SJSA1 (cell line): ENCODE data around the gene PPM1M. TPM values are rescaled to one million over a fixed set of nuclear protein-coding genes. Genes with fewer than 3 reads are reported as not detected.

Source experiments
- DNase-seq, 2 experiments: peaks; one replicate each; pipeline ENCODE4 v3.0.0-alpha.2; 2015 to 2020; ENCODE audit warnings: low spot score in 2 of 2, low read depth in 1 of 2
- H3K27ac ChIP-seq: fragments of 250-450 bp; sonication (Bioruptor Pico); 2 replicates; pipeline ENCODE4 v1.5.1; 2020; ENCODE audit warnings: mild to moderate bottlenecking, moderate library complexity
- H3K27me3 ChIP-seq: fragments of 250-450 bp; sonication (Bioruptor Pico); replicated peaks from 2 replicates; pipeline ENCODE4 v1.5.1; 2020; ENCODE audit warnings: mild to moderate bottlenecking, moderate library complexity
- H3K36me3 ChIP-seq: fragments of 250-450 bp; sonication (Bioruptor Pico); 2 replicates; pipeline ENCODE4 v1.5.1; 2020; ENCODE audit warnings: mild to moderate bottlenecking
- H3K4me1 ChIP-seq: fragments of 250-450 bp; sonication (Bioruptor Pico); replicated peaks from 2 replicates; pipeline ENCODE4 v1.6.1; 2021; ENCODE audit warnings: mild to moderate bottlenecking
- H3K4me3 ChIP-seq: fragments of 250-450 bp; sonication (Bioruptor Pico); 2 replicates; pipeline ENCODE4 v1.5.1; 2020; ENCODE audit warnings: mild to moderate bottlenecking
- H3K9me3 ChIP-seq: fragments of 250-450 bp; sonication (Bioruptor Pico); replicated peaks from 2 replicates; pipeline ENCODE4 v1.5.1; 2020; ENCODE audit warnings: mild to moderate bottlenecking
- total RNA-seq: library from RNA; depleted of rRNA; stranded (reverse); fragments of >200 nt; shearing (Covaris generic); gene quantifications from 2 replicates; pipeline ENCODE4 v1.2.3, GENCODE V29; 2014

PPM1M gene
- total RNA-seq, 1 experiment from 2014 or later = 5.5 TPM

DNA sequence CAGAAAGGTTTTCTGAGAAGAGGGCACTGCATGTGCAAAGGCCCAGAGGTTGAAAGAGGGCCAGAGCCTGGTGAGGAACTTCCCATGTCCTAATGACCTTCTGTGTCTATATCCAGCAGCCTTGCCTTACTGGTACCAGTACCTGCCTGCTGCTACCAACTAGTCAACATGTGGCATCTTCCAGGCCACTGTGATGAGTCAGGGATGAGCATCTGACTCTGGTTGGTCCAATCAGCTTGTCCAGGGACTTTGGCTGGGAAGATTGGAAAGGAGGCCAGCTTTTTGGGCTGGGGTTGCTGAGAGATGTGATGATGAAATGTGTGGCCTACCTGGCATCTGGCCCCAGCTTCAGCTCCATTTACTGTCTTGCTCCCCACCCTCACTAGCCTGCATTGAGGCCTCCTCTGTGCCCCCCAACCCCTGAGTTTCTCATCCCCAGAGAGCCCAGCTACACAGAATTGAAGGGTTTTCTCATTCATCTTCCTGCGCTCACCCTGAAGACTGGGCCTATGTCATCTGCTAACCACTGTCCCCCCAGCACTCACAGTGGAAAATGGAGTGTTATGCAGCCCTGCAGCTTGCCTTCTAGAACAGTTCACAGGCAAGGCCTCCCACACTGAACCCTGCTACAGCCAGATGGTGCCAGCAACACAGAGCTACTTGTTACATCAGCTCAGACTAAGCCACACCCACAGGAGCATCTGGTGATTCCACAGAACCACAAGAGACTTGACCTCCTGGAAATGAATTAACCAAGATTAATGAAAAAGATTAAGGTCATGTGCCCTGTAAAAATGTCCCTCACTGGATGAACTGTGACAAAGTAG lies 5.3 kb upstream of the PPM1M start:
- DNase-seq = no peak
- Histone ChIP-seq H3K27me3 (no peaks in the 10 kb centered on the region), H3K4me3 (peak overlapping the region; percentile 92), H3K4me1 (peaks cover 43% of the 10 kb centered on the region), H3K9me3 (no peaks in the 10 kb centered on the region), H3K36me3 (peaks cover 12% of the 10 kb centered on the region), H3K27ac (no peak overlapping the region)

DNA sequence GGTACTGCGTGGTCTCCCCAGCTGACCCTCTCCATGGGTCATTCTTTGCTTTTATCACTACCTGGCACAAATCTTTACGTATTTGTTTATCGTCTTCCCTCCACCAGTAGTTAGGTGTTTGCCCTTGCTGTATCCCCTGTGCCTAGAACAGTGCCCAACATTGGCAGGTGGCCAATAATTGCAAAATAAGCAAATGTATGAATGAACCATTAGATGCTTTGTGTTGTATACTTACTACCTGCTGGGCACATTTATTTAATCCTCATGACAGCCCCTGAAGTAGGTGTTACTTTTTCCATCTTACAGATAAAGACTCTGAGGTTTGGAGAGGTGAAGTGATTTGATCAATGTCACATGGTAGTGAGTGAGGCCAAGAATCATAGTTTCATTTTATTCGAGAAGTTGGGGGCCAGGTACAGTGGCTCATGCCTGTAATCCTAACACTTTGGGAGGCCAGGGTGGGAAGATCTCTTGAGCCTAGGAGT lies 4.6 kb upstream of the PPM1M start:
- Histone ChIP-seq H3K27me3 (no peaks in the 10 kb centered on the region), H3K9me3 (no peaks in the 10 kb centered on the region), H3K36me3 (peaks cover 9% of the 10 kb centered on the region), H3K4me3 (no peak overlapping the region), H3K27ac (no peak overlapping the region), H3K4me1 (peaks cover 50% of the 10 kb centered on the region)
- no peak for DNase-seq

DNA sequence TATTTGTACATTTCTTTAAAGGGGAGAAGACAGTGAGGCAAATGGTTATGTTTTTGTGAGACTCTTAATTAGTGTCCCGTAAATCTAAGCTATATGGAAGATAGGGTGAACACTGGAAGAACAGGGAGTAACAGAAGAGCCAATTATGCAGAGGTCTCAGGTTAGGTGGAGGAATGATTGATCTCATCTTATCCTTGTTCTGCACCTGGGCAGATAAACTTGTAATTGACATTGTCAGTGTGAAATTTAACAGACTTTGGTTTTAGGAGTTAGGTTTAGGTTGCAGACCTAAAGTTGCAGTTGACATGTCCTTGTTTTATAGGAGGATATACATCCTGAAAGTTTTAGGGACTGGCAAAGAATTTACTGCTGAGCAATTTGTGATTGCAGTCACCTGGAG lies 3.5 kb upstream of the PPM1M start:
- H3K27me3 ChIP-seq = no peaks in the 10 kb centered on the region
- DNase-seq = no peak
- no peak overlapping the region for H3K27ac ChIP-seq
- no peaks in the 10 kb centered on the region for H3K9me3 ChIP-seq
- no peak overlapping the region for H3K4me3 ChIP-seq
- peaks cover 50% of the 10 kb centered on the region for H3K4me1 ChIP-seq
- peaks cover 9% of the 10 kb centered on the region for H3K36me3 ChIP-seq

DNA sequence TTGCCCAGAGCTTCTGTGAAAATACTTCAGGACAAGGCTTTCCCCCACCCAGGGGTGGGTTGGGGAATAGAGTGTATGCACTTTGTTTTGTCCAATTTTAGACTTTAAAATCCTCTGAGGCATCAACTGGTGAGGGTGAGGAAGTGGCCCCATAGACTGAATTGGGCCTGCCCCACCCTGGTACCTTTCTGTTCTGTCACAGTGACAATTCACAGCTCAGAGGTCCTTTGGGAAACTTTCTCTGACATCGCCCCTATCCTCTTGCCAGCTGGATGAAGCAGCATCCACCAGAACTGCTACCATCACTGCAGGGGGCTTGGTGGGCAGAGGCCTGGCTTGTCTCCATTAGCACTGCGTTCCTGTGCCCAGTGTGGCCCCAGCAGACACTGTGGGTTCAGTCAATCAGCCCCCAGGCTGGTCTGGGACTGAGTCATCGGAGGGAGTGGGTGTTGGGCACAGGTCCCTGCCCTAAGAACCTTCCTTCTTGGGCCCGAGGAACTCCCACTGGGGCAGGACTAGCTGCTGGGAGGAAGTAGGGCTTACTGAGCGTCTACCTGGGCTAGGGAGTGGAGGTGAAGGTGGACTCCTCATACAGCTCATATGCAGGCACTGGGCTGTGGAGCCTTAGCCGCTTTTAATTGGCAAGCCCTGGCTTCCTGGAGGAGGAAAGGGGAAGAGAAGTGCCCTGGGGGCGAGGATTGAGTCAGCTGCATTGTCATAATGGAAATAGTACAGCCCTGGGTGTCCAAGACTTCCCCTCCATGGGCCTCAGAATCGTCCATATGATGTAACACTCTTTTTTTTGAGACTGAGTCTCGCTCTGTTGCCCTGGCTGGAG lies 1.5 kb upstream of the PPM1M start:
- peak; percentile 38 to 62 for DNase-seq
- no peaks in the 10 kb centered on the region for H3K27me3 ChIP-seq
- H3K4me1 ChIP-seq = peaks cover 35% of the 10 kb centered on the region
- no peak overlapping the region for H3K4me3 ChIP-seq
- no peaks in the 10 kb centered on the region for H3K9me3 ChIP-seq
- H3K36me3 ChIP-seq = peaks cover 19% of the 10 kb centered on the region
- no peak overlapping the region for H3K27ac ChIP-seq

DNA sequence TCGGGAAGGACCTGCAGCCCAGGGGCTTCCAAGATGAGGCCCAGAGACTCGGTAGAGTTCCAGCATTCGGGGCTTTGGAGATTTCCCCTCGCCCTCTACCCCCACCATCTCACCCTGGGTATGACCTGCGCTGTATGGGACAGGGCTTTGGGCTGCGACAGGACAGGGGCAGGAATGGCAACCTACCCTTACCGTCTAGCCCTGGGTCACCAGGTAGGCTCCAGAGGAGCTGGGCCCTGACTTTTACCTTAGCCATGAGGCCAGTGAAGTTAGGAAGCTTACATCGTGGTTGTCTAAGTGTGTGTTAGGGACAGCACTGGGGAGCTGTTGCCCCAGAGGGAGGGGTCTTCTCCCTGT lies 683 bp downstream of the PPM1M start:
- peaks cover 34% of the 10 kb centered on the region for H3K36me3 ChIP-seq
- peak overlapping the region; percentile 21; the same call in 1 of the 2 replicates for H3K27ac ChIP-seq
- no peaks in the 10 kb centered on the region for H3K9me3 ChIP-seq
- H3K27me3 ChIP-seq = no peaks in the 10 kb centered on the region
- peak overlapping the region; percentile 53 for H3K4me3 ChIP-seq
- DNase-seq = no peak
- H3K4me1 ChIP-seq = peaks cover 26% of the 10 kb centered on the region

DNA sequence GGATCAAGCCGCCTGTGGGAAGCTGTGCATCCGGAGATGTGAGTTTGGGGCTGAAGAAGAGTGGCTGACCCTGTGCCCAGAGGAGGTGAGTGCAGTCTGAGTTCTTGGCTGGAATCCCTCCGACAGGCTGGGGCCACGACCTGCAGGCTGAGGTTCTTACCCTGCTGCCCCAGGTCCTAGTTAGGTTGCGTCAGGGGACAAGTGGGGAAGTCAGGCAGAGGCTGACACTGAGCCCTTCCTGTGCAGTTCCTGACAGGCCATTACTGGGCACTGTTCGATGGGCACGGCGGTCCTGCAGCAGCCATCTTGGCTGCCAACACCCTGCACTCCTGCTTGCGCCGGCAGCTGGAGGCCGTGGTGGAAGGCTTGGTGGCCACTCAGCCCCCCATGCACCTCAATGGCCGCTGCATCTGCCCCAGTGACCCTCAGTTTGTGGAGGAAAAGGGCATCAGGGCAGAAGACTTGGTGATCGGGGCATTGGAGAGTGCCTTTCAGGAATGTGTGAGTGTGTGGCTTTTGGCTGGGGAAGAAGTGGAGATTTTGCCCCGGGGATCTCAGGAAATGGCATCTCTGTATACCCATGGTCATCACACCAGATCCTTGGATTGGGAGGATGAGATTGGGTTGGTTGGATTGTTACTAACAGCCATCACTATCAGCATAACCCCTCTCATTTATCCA lies 1.3 kb downstream of the PPM1M start:
- Histone ChIP-seq H3K9me3 (no peaks in the 10 kb centered on the region), H3K27me3 (no peaks in the 10 kb centered on the region), H3K4me3 (no peak overlapping the region), H3K4me1 (peaks cover 26% of the 10 kb centered on the region), H3K27ac (no peak overlapping the region), H3K36me3 (peaks cover 39% of the 10 kb centered on the region)
- no peak for DNase-seq

DNA sequence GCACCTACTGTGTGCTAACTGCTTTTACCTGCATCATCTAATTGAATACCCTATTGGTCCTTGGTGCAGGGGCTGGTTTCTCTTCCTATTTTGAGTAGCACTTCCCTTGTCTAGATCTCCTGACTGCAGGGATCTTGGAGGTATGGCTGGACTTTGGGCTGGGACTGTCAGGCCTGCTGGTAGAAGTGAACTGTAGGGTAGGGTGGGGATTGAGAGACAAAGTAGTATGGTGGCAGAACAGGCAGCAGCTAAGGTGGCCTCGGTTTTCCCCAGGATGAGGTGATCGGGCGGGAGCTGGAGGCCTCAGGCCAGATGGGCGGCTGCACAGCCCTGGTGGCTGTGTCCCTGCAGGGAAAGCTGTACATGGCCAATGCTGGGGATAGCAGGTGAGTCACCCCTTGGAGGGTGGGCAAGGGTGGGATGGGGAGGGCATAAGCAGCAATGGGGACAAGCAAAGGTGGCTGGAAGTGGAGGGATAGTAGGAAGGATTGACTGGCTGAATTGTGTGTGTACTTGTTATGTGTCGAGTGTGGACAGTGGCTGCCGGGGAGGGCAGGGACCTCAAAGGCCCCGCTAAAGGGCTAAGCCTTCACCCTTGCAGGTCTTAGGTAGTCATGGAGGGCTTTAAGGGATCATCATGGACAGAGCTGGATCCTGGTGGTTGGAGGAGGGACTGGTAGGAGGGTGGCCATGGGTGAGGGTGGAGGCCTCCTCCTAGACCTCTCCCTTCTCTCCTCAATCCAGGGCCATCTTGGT lies 2.0 kb downstream of the PPM1M start:
- Histone ChIP-seq H3K27ac (no peak overlapping the region), H3K9me3 (no peaks in the 10 kb centered on the region), H3K4me3 (no peak overlapping the region), H3K36me3 (peaks cover 46% of the 10 kb centered on the region), H3K27me3 (no peaks in the 10 kb centered on the region), H3K4me1 (peaks cover 26% of the 10 kb centered on the region)
- no peak for DNase-seq

DNA sequence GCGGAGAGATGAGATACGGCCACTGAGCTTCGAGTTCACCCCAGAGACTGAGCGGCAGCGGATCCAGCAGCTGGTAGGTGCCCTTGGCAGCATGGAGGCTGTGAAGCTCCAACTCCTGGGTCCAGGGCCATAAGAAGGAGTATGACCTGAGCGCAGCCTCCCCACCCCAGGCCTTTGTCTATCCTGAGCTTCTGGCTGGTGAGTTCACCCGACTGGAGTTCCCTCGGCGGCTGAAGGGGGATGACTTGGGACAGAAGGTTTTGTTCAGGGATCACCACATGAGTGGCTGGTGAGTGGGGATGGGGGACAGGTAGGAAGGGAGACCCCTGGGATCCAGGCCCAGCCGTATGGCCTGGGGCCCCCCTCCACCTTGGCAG lies 2.6 kb downstream of the PPM1M start:
- H3K9me3 ChIP-seq = no peaks in the 10 kb centered on the region
- no peak overlapping the region for H3K27ac ChIP-seq
- DNase-seq = no peak
- H3K36me3 ChIP-seq = peaks cover 50% of the 10 kb centered on the region
- H3K4me1 ChIP-seq = peaks cover 26% of the 10 kb centered on the region
- H3K27me3 ChIP-seq = no peaks in the 10 kb centered on the region
- no peak overlapping the region for H3K4me3 ChIP-seq

DNA sequence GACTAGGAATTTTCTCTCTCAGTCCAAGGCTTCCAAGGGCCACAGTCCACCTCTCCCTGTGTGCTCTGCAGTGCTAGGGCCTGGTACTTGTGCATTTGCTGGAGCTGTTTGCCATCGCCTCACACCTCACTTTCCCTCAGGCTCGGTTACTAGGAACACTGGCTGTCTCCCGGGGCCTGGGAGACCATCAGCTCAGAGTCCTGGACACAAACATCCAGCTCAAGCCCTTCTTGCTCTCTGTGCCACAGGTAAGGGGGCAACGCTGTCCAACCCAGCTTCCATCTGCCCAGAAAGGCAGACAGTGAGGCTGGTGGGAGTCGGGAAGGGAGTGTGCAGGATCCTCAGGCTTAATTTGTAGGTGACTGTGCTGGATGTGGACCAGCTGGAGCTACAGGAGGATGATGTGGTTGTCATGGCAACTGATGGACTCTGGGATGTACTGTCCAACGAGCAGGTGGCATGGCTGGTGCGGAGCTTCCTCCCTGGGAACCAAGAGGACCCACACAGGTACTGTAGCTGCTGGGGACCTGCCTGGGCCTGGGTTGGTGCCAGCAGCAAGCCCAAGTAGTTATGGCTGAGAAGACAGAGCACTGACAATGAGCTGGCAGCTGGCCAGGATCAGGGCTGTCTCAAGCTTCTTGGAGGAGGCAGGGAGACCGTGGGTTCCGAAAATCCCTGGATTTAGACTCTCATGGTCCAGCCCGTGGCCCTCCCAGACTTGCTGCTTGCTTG lies 3.4 kb downstream of the PPM1M start:
- peak in 1 of 2 experiments; percentile 25 for DNase-seq

DNA sequence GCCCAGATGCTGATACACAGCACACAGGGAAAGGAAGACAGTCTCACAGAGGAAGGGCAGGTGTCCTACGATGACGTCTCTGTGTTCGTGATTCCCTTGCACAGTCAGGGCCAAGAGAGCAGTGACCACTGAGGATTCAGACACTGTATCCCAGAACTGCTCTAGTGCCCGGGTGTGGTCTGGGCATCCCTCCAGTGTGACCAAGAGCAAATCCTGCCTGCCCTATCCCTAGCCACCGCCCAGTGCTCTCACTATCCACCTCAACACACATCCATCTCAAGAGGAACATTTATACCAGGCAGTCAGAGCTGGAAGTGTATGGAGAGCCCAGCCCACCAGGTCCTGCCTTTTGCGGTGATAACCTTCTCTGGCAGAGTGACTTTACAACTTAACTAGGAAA lies 4.1 kb downstream of the PPM1M start:
- Histone ChIP-seq H3K9me3 (no peaks in the 10 kb centered on the region), H3K4me1 (peaks cover 17% of the 10 kb centered on the region), H3K27ac (no peak overlapping the region), H3K4me3 (no peak overlapping the region), H3K27me3 (no peaks in the 10 kb centered on the region), H3K36me3 (peaks cover 64% of the 10 kb centered on the region)
- no peak for DNase-seq

More for the DNA sequence above, 3.4 kb downstream of the PPM1M start:
- H3K4me1 ChIP-seq = peaks cover 24% of the 10 kb centered on the region
- no peaks in the 10 kb centered on the region for H3K27me3 ChIP-seq
- H3K36me3 ChIP-seq = peaks cover 58% of the 10 kb centered on the region
- H3K9me3 ChIP-seq = no peaks in the 10 kb centered on the region
- H3K4me3 ChIP-seq = no peak overlapping the region
- no peak overlapping the region for H3K27ac ChIP-seq

DNA sequence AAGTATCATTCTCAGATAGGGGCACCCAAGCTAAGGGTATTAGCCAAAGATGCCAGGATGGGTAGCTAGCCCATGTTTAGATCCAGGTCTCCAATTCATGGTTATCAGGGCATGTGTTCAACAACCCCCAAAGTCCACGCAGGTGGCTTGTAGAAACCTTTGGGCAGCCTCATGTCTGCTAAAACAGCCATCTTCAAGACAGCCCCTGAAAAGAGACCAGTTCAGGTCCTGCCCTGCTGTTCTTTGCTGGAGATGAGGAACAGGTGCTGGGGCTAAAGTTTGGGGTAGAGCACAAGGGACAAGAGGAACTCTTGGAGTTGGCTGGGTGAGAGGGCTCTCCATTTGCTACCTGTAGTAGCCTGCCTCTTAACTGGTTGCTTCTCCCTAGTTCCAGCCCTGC lies 4.6 kb downstream of the PPM1M start:
- no peaks in the 10 kb centered on the region for H3K27me3 ChIP-seq
- H3K36me3 ChIP-seq = peaks cover 69% of the 10 kb centered on the region
- peaks cover 13% of the 10 kb centered on the region for H3K4me1 ChIP-seq
- no peak overlapping the region for H3K27ac ChIP-seq
- no peak for DNase-seq
- H3K9me3 ChIP-seq = no peaks in the 10 kb centered on the region
- no peak overlapping the region for H3K4me3 ChIP-seq

DNA sequence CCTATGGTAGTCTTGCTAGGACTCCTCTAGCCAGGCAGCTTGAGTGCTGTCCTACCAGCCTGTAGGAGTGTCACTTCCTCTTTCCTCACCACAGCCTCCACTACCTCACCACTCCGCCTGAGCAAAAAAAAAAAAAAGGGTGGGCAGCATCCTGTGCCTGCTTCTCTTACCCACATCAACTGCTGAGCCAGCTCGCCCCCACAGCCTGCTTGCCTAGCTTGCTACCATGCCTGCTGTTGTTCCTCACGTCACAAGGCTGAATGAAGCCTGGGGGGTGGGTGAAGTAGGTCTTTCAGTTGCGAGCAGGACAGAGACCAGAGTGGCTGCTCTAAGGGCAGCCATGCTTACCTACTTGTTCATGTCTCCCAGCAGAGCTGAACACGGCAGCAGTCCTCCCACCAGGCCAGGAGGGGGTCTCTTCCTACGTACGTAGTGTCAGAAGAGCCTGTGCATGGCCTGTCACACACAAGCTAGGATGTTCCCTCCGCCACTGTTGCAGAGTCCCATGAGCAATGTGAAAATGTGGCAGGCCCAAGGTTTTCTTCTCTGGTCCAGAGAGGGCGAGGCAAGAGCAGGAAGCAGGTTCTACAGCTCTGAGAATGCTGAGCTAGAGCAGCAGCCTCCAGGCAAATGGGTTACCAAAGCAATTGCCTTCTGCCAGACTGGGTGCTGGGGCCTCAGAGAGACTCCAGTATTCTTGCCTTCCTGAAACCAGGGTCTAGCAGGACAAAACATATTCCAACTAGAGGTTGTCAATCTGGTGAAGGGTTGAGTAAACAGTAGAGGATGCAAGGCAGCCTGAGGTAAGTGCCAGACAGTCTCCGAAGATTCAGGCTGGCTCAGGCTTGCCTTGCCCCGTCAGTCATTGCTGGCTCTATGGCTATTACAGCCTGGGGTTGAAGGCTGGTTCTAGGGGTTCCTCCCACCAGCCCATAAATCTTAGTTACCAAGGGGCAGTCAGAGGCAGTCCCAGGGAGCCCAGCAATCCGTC lies 8.1 kb downstream of the PPM1M start:
- no peak overlapping the region for H3K27ac ChIP-seq

More for the DNA sequence above, 8.1 kb downstream of the PPM1M start:
- DNase-seq = no peak
- H3K27me3 ChIP-seq = no peaks in the 10 kb centered on the region
- no peaks in the 10 kb centered on the region for H3K4me1 ChIP-seq
- no peaks in the 10 kb centered on the region for H3K9me3 ChIP-seq
- H3K36me3 ChIP-seq = peaks cover 92% of the 10 kb centered on the region
- H3K4me3 ChIP-seq = no peak overlapping the region
